H1 (cell line): ENCODE data around the gene MMP19.

ENCODE experiments used
- CHD2 ChIP-seq: IDR thresholded peaks from 2 replicates; pipeline ENCODE4 v1.6.1; 2012; ENCODE audit warnings: low read length, improper control_type of control experiment
- CTCF ChIP-seq, 3 experiments: IDR thresholded peaks; 1 replicate in 2 of 3; 2 replicates in 1 of 3; pipeline versions ENCODE4 v1.5.1 to v1.6.1; 2011; ENCODE audit warnings: low read length in 3 of 3, mild to moderate bottlenecking in 3 of 3, inconsistent platforms in 2 of 3, low read depth in 1 of 3, moderate library complexity in 1 of 3; ENCODE audit not compliant: insufficient read depth in 1 of 3; ENCODE audit errors: control extremely low read depth in 1 of 3
- EZH2 ChIP-seq: fragments of 200-600 bp; sonication (generic); IDR thresholded peaks from 2 replicates; pipeline ENCODE4 v1.7.1; 2012; ENCODE audit warnings: low read depth, mild to moderate bottlenecking, moderate library complexity, low read length, inconsistent platforms; ENCODE audit not compliant: severe bottlenecking
- POLR2AphosphoS5 ChIP-seq: IDR thresholded peaks from 2 replicates; pipeline ENCODE4 v1.6.1; 2011; ENCODE audit warnings: low read depth, low read length
- SIN3A ChIP-seq, 2 experiments: IDR thresholded peaks in 1 of 2; conservative IDR thresholded peaks in 1 of 2; 2 replicates each; pipeline ENCODE4 v1.6.1; 2011 to 2012; ENCODE audit warnings: low read length in 2 of 2, improper control_type of control experiment in 1 of 2, low read depth in 1 of 2, mild to moderate bottlenecking in 1 of 2

- TF ChIP-seq CHD2: no peak
- TF ChIP-seq SIN3A (conservative IDR thresholded peaks at IDR 0.05 in 1 of 2, IDR thresholded peaks at IDR 0.05 in 1 of 2; ENCODE audit: low read depth in 1 of 2, low read length in 2 of 2): no peak
- no peak for TF ChIP-seq EZH2
- no peak for TF ChIP-seq CTCF (IDR thresholded peaks at IDR 0.05; ENCODE audit: control extremely low read depth in 1 of 3, insufficient read depth in 1 of 3, low read depth in 1 of 3, low read length in 3 of 3)
- TF ChIP-seq POLR2AphosphoS5: no peak
These were observed 30.6 kb downstream of the MMP19 start for GRCh38 chr12:55812088-55812487.
